K562 (cell line): ENCODE data around the gene SIRT2. TPM values are rescaled to one million over a fixed set of nuclear protein-coding genes. Genes with fewer than 3 reads are reported as not detected.

Source experiments
- AFF1 ChIP-seq, 2 experiments: fragments of 450-650 bp; IDR thresholded peaks; 2 replicates each; pipeline ENCODE4 v1.6.1; 2018; ENCODE audit warnings: mild to moderate bottlenecking in 2 of 2, low read depth in 1 of 2; ENCODE audit not compliant: partially characterized antibody in 2 of 2
- ATF7 ChIP-seq: fragments of 450-650 bp; IDR thresholded peaks from 2 replicates; pipeline ENCODE4 v1.7.1; 2014; ENCODE audit warnings: mild to moderate bottlenecking, moderate library complexity
- CHD2 ChIP-seq: IDR thresholded peaks from 2 replicates; pipeline ENCODE4 v1.6.1; 2011; ENCODE audit warnings: low read depth, low read length
- HBP1 ChIP-seq: fragments of 450-650 bp; formaldehyde crosslinking; IDR thresholded peaks from 2 replicates; pipeline ENCODE4 v1.4.0; 2022; ENCODE audit warnings: missing genetic modification characterization
- HMGXB4 ChIP-seq: sonication (generic); formaldehyde crosslinking; IDR thresholded peaks from 2 replicates; pipeline ENCODE4 v1.8.1; 2023; ENCODE audit warnings: mild to moderate bottlenecking, missing genetic modification reagents
- IFI16 ChIP-seq: fragments of 250-450 bp; sonication (Bioruptor Pico); IDR thresholded peaks from 2 replicates; pipeline ENCODE4 v2.1.2; 2022; ENCODE audit warnings: mild to moderate bottlenecking, inconsistent platforms
- MCM7 ChIP-seq, 2 experiments: fragments of 450-650 bp; IDR thresholded peaks; 2 replicates each; pipeline ENCODE4 v1.6.1; 2016 to 2018
- MITF ChIP-seq: IDR thresholded peaks from 2 replicates; pipeline ENCODE4 v1.6.1; 2014; ENCODE audit warnings: antibody characterized with exemption
- NFXL1 ChIP-seq: fragments of 450-650 bp; formaldehyde crosslinking; IDR thresholded peaks from 2 replicates; pipeline ENCODE4 v1.4.0; 2021; ENCODE audit warnings: mild to moderate bottlenecking
- PML ChIP-seq: IDR thresholded peaks from 2 replicates; pipeline ENCODE4 v1.6.1; 2012; ENCODE audit warnings: low read length, inconsistent platforms
- TEAD2 ChIP-seq: fragments of 450-650 bp; IDR thresholded peaks from 2 replicates; pipeline ENCODE4 v1.6.1; 2016; ENCODE audit warnings: missing genetic modification characterization, control low read depth, missing compliant biosample characterization
- ZFP30 ChIP-seq: fragments of 250-450 bp; sonication (Bioruptor Pico); IDR thresholded peaks from 2 replicates; pipeline ENCODE4 v1.8.0; 2022; ENCODE audit warnings: moderate library complexity, mild to moderate bottlenecking, inconsistent platforms, borderline replicate concordance
- ZNF143 ChIP-seq: sonication (generic); formaldehyde crosslinking; IDR thresholded peaks from 2 replicates; pipeline ENCODE4 v1.9.0; 2022; ENCODE audit warnings: mild to moderate bottlenecking, missing genetic modification reagents
- ZNF197 ChIP-seq: fragments of 200-800 bp; sonication (Bioruptor generic); IDR thresholded peaks from 2 replicates; pipeline ENCODE4 v1.6.1; 2016; ENCODE audit warnings: low read depth, missing genetic modification characterization, missing compliant biosample characterization
- ZNF263 ChIP-seq: sonication (generic); formaldehyde crosslinking; IDR thresholded peaks from 2 replicates; pipeline ENCODE4 v1.8.0; 2022; ENCODE audit warnings: mild to moderate bottlenecking, missing genetic modification reagents, borderline replicate concordance
- ZNF766 ChIP-seq: fragments of 200-800 bp; sonication (Bioruptor generic); conservative IDR thresholded peaks from 2 replicates; pipeline ENCODE4 v1.6.1; 2016; ENCODE audit warnings: missing genetic modification characterization, missing compliant biosample characterization
- ZSCAN32 ChIP-seq: fragments of 450-650 bp; formaldehyde crosslinking; IDR thresholded peaks from 2 replicates; pipeline ENCODE4 v1.4.0; 2020; ENCODE audit warnings: mild to moderate bottlenecking, moderate library complexity
- polyA plus RNA-seq, 8 experiments: library from polyadenylated mRNA; depleted of rRNA in 4 of 8; stranded (reverse) in 5 of 8; unstranded in 3 of 8; fragments of >200 nt; fragmentation: Nextera tagmentation in 2 of 8; fragmentation: Illumina TruSeq in 1 of 8; extraction: Ambion mirVana in 2 of 8; extraction: Trizol in 1 of 8; gene quantifications; 2 replicates each; pipeline versions ENCODE4 v1.2.1 to v1.2.3, GENCODE V29; 2011 to 2014; ENCODE audit warnings: inconsistent platforms in 1 of 8, missing spikeins in 1 of 8
- total RNA-seq, 7 experiments: library from RNA; depleted of rRNA in 6 of 7; stranded (reverse); fragments of >200 nt in 6 of 7; fragmentation: Illumina TruSeq in 2 of 7; extraction: Trizol in 2 of 7; gene quantifications; 2 replicates each; pipeline versions ENCODE4 v1.2.1 to v1.2.3, GENCODE V29; 2011 to 2021; ENCODE audit warnings: low replicate concordance in 1 of 7
- TF ChIP-seq, protein P1 (sequence below): sonication (generic); formaldehyde crosslinking; IDR thresholded peaks from 2 replicates; pipeline ENCODE4 v1.8.0; 2022; ENCODE audit warnings: mild to moderate bottlenecking, missing genetic modification reagents

Gene SIRT2
- total and polyA plus RNA-seq, 9 of the 15 experiments (the other 6 are each of a cell fraction or from before 2014, with no cell fraction given), result 2.3 to 35.2 (median 22.9) TPM

GRCh38 chr19:38850436-38850975, 48.9 kb downstream of the SIRT2 start (continued):
- TF ChIP-seq HMGXB4 (CRISPR knock-in tag) (no peak), CHD2 (peak; percentile 6; the same call in 1 of the 2 replicates), ZNF197 (CRISPR knock-in tag) (no peak), MCM7 (IDR thresholded peaks at IDR 0.05) (no peak), HBP1 (CRISPR knock-in tag) (0 out of 2 replicates have a peak, but pooled peaks have one; percentile 58), ZNF766 (no peak), IFI16 (no peak), AFF1 (IDR thresholded peaks at IDR 0.05; ENCODE audit: low read depth in 1 of 2, partially characterized antibody in 2 of 2) (peak in 1 of 2 experiments; percentile 53), NFXL1 (no peak), ZNF263 (CRISPR knock-in tag) (no peak), ATF7 (no peak), TEAD2 (tag) (no peak), ZFP30 (CRISPR knock-in tag) (no peak), PML (peak; percentile 51; the same call in 1 of the 2 replicates), ZNF143 (no peak), MITF (no peak), ZSCAN32 (CRISPR knock-in tag) (no peak)
- TF ChIP-seq, protein P1, sequence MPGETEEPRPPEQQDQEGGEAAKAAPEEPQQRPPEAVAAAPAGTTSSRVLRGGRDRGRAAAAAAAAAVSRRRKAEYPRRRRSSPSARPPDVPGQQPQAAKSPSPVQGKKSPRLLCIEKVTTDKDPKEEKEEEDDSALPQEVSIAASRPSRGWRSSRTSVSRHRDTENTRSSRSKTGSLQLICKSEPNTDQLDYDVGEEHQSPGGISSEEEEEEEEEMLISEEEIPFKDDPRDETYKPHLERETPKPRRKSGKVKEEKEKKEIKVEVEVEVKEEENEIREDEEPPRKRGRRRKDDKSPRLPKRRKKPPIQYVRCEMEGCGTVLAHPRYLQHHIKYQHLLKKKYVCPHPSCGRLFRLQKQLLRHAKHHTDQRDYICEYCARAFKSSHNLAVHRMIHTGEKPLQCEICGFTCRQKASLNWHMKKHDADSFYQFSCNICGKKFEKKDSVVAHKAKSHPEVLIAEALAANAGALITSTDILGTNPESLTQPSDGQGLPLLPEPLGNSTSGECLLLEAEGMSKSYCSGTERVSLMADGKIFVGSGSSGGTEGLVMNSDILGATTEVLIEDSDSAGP (CRISPR knock-in tag), result no peak
